Endodermal cell (in vitro differentiated cells): ENCODE data around the gene KCND3. TPM values are rescaled to one million over a fixed set of nuclear protein-coding genes. Genes with fewer than 3 reads are reported as not detected.

Source experiments
- DNase-seq: peaks from one replicate; pipeline ENCODE4 v3.0.0-alpha.2; 2017
- H3K27ac ChIP-seq: 2 replicates; pipeline ENCODE4 v1.5.1; 2013; ENCODE audit warnings: mild to moderate bottlenecking, low read depth, low read length, moderate library complexity
- H3K27me3 ChIP-seq: 2 replicates; pipeline ENCODE4 v1.6.1; 2013; ENCODE audit warnings: mild to moderate bottlenecking, low read length, moderate library complexity; ENCODE audit not compliant: insufficient read depth, control insufficient read depth, poor library complexity, severe bottlenecking
- H3K36me3 ChIP-seq: 2 replicates; pipeline ENCODE4 v1.7.0; 2013; ENCODE audit warnings: mild to moderate bottlenecking, low read length, moderate library complexity; ENCODE audit not compliant: control insufficient read depth, insufficient read depth
- H3K4me1 ChIP-seq: one replicate; pipeline ENCODE4 v1.7.0; 2013; ENCODE audit warnings: low read length; ENCODE audit not compliant: control insufficient read depth, insufficient read depth
- H3K4me3 ChIP-seq: 2 replicates; pipeline ENCODE4 v1.5.1; 2013; ENCODE audit warnings: mild to moderate bottlenecking, low read length, moderate library complexity
- H3K9ac ChIP-seq: 2 replicates; pipeline ENCODE4 v1.6.1; 2013; ENCODE audit warnings: mild to moderate bottlenecking, low read length, moderate library complexity; ENCODE audit not compliant: poor library complexity, severe bottlenecking; ENCODE audit errors: extremely low read depth
- H3K9me3 ChIP-seq: 2 replicates; pipeline ENCODE4 v1.6.1; 2013; ENCODE audit warnings: mild to moderate bottlenecking, low read length, moderate library complexity; ENCODE audit not compliant: control insufficient read depth
- H3K27ac Mint-ChIP-seq: 2 replicates; pipeline ENCODE4 v1.8.0; 2020; ENCODE audit warnings: mixed read lengths
- H3K27me3 Mint-ChIP-seq: 2 replicates; pipeline ENCODE4 v1.8.0; 2021; ENCODE audit warnings: mild to moderate bottlenecking, mixed read lengths; ENCODE audit not compliant: insufficient read depth
- H3K36me3 Mint-ChIP-seq: 2 replicates; pipeline ENCODE4 v1.8.0; 2020; ENCODE audit warnings: low read depth, mixed read lengths
- H3K4me1 Mint-ChIP-seq: 2 replicates; pipeline ENCODE4 v1.8.0; 2020; ENCODE audit warnings: mixed read lengths
- H3K4me3 Mint-ChIP-seq: 2 replicates; pipeline ENCODE4 v1.8.0; 2020; ENCODE audit warnings: mild to moderate bottlenecking, moderate library complexity, mixed read lengths
- H3K9me3 Mint-ChIP-seq: 2 replicates; pipeline ENCODE4 v1.8.0; 2020; ENCODE audit warnings: mild to moderate bottlenecking, mixed read lengths
- WGBS, 2 experiments: methylation state at CpG; one replicate each; pipeline versions ENCODE4 v1.1.5 to v1.1.7; 2013; ENCODE audit warnings: missing lambda C conversion rate in 2 of 2, mixed read lengths in 1 of 2; ENCODE audit not compliant: insufficient coverage in 1 of 2, insufficient read length in 1 of 2; 5-methylcytosine and 5-hydroxymethylcytosine counted together
- total RNA-seq, 2 donors: library from RNA; stranded (reverse); fragmentation: NEBNext Ultra II Directional in 1 of 2; extraction: Animal tissue kit (Norgen Biotek cat#: 25700) in 1 of 2; gene quantifications; 2 replicates in 1 of 2; 3 replicates in 1 of 2; pipeline ENCODE4 v1.2.1, GENCODE V29; 2021
- TF ChIP-seq, protein P1 (sequence below): fragments of 200-600 bp; sonication (generic); conservative IDR thresholded peaks from 2 replicates; pipeline ENCODE4 v1.5.0; 2021; ENCODE audit warnings: antibody characterized with exemption, mild to moderate bottlenecking

Gene KCND3
- total RNA-seq, 2 donors from 2014 or later: 0.13 TPM; not detected in 1

DNA sequence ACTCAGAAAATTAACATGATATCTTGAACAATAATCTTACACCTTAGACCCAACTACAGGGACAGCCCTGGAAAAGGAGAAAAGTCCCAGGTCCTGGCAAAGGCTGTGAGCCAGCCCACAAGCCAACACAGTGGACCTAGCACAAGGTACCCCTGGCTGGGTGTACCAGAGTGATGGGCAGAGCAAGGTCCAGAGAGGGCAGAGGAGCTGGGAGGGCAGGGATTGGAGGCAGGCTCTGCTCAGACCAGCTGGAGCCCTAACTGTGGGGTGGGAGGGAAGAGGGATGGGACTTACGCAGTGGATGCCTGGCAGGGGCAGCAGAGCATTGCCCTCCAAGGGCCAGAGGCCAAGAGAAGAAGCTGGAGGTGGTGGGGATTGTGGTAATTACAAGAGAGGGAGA lies 101.6 kb downstream of the KCND3 start:
- Histone ChIP-seq H3K27me3 (peaks cover 35% of the 10 kb centered on the region), H3K9me3 (no peaks in the 10 kb centered on the region), H3K4me3 (peak overlapping the region; percentile 3), H3K4me1 (peaks cover 21% of the 10 kb centered on the region), H3K9ac (no peak overlapping the region), H3K36me3 (no peaks in the 10 kb centered on the region), H3K27ac (no peak overlapping the region)
- no peak overlapping the region for H3K27ac Mint-ChIP-seq
- no peak overlapping the region for H3K4me3 Mint-ChIP-seq
- H3K36me3 Mint-ChIP-seq: no peaks in the 10 kb centered on the region
- 89% methylated on average over 1 of the region's 1 CpG; no CpG with 5 or more reads in 1 of the 2 experiments for WGBS, 2 experiments
- peaks cover 26% of the 10 kb centered on the region for H3K4me1 Mint-ChIP-seq
- H3K27me3 Mint-ChIP-seq: peaks cover 5% of the 10 kb centered on the region
- TF ChIP-seq, protein P1, sequence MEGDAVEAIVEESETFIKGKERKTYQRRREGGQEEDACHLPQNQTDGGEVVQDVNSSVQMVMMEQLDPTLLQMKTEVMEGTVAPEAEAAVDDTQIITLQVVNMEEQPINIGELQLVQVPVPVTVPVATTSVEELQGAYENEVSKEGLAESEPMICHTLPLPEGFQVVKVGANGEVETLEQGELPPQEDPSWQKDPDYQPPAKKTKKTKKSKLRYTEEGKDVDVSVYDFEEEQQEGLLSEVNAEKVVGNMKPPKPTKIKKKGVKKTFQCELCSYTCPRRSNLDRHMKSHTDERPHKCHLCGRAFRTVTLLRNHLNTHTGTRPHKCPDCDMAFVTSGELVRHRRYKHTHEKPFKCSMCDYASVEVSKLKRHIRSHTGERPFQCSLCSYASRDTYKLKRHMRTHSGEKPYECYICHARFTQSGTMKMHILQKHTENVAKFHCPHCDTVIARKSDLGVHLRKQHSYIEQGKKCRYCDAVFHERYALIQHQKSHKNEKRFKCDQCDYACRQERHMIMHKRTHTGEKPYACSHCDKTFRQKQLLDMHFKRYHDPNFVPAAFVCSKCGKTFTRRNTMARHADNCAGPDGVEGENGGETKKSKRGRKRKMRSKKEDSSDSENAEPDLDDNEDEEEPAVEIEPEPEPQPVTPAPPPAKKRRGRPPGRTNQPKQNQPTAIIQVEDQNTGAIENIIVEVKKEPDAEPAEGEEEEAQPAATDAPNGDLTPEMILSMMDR: no peak
- H3K9me3 Mint-ChIP-seq: no peaks in the 10 kb centered on the region
- no peak for DNase-seq

DNA sequence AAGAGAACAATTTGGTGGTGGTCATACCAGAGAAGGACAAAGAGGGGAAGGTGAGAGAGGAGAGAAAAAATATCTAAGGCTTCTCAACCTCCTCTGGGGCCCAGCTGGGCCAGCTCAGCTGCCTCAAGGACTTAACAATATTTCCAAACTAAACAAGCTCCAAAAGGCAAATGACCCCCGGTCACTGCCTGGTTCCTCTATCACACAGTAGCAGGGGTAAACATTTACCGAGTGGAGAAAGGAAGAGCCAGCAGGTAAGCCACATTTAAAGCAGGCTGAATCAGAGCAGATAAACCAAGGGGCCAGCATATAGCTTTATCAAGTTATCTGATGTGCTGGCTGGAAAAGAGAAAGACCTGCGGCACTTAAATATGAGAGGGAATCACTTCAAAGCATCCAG lies 102.1 kb downstream of the KCND3 start:
- peaks cover 6% of the 10 kb centered on the region for H3K27me3 Mint-ChIP-seq
- Histone ChIP-seq H3K9ac (no peak overlapping the region), H3K36me3 (no peaks in the 10 kb centered on the region), H3K9me3 (no peaks in the 10 kb centered on the region), H3K27ac (no peak overlapping the region), H3K4me1 (peaks cover 21% of the 10 kb centered on the region), H3K4me3 (peak overlapping the region; percentile 3), H3K27me3 (peaks cover 30% of the 10 kb centered on the region)
- H3K4me1 Mint-ChIP-seq: peaks cover 26% of the 10 kb centered on the region
- TF ChIP-seq, protein P1: no peak
- 72 to 89% methylated on average over 3 of the region's 3 CpGs for WGBS, 2 experiments
- no peak overlapping the region for H3K4me3 Mint-ChIP-seq
- H3K9me3 Mint-ChIP-seq: no peaks in the 10 kb centered on the region
- no peaks in the 10 kb centered on the region for H3K36me3 Mint-ChIP-seq
- H3K27ac Mint-ChIP-seq: no peak overlapping the region
- no peak for DNase-seq

DNA sequence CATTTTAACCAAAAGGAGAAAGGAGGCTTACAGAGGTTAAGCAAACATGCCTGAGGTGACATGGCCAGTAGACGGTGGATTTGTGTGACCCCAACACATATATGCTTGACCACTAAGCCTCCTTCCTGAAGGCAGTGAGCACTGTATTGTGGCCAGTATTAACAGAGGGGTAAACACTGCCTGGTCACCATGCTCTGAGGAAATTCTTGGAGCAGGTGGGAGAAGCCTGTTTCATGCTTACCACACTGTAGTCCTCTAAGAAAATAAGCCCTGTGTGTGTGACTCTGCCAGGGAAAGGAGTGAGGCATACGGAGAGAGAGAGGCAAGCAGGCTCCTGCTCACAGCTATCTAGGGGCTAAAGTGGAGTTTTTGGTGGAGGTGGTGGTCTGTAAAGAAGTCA lies 102.7 kb downstream of the KCND3 start:
- H3K9me3 ChIP-seq: no peaks in the 10 kb centered on the region
- peaks cover 21% of the 10 kb centered on the region for H3K4me1 ChIP-seq
- no peaks in the 10 kb centered on the region for H3K36me3 Mint-ChIP-seq
- no peak overlapping the region for H3K27ac ChIP-seq
- no peak overlapping the region for H3K4me3 ChIP-seq
- H3K27ac Mint-ChIP-seq: no peak overlapping the region
- H3K4me1 Mint-ChIP-seq: peaks cover 26% of the 10 kb centered on the region
- no peaks in the 10 kb centered on the region for H3K9me3 Mint-ChIP-seq
- H3K27me3 Mint-ChIP-seq: peaks cover 8% of the 10 kb centered on the region
- peaks cover 25% of the 10 kb centered on the region for H3K27me3 ChIP-seq
- DNase-seq: no peak
- H3K9ac ChIP-seq: no peak overlapping the region
- TF ChIP-seq, protein P1: no peak
- 68 to 76% methylated on average over 2 of the region's 2 CpGs for WGBS, 2 experiments
- no peak overlapping the region for H3K4me3 Mint-ChIP-seq
- no peaks in the 10 kb centered on the region for H3K36me3 ChIP-seq
